CD14-positive monocyte (primary cell): ENCODE results near the gene CHD6. TPM values are rescaled to one million over a fixed set of nuclear protein-coding genes. Genes with fewer than 3 reads are reported as not detected.

Experiments used
- DNase-seq, 3 donors: peaks; one replicate each; pipeline ENCODE4 v3.0.0-alpha.2; 2011 to 2022
- H2AFZ ChIP-seq: 2 replicates; pipeline ENCODE4 v1.6.0; 2012; ENCODE audit warnings: mild to moderate bottlenecking, low read depth, low read length, inconsistent platforms; ENCODE audit not compliant: insufficient read depth, poor library complexity, severe bottlenecking
- H3K27ac ChIP-seq, 2 donors: 1 replicate in 1 of 2; 2 replicates in 1 of 2; pipeline ENCODE4 v1.5.1; 2012 to 2013; ENCODE audit warnings: low read length in 2 of 2, control low read depth in 1 of 2, inconsistent platforms in 1 of 2, low read depth in 1 of 2, mild to moderate bottlenecking in 1 of 2
- H3K27me3 ChIP-seq, 2 donors: one replicate each; pipeline versions ENCODE4 v1.6.0 to v1.6.1; 2011 to 2013; ENCODE audit warnings: low read length in 2 of 2; ENCODE audit not compliant: control insufficient read depth in 2 of 2, insufficient read depth in 2 of 2
- H3K36me3 ChIP-seq, 2 donors: replicated peaks in 1 of 2; 1 replicate in 1 of 2; 2 replicates in 1 of 2; pipeline versions ENCODE4 v1.5.1 to v1.6.1; 2012 to 2013; ENCODE audit warnings: low read length in 2 of 2, control low read depth in 1 of 2, inconsistent platforms in 1 of 2, mild to moderate bottlenecking in 1 of 2; ENCODE audit not compliant: insufficient read depth in 2 of 2, control insufficient read depth in 1 of 2
- H3K4me1 ChIP-seq, 2 donors: 1 replicate in 1 of 2; 2 replicates in 1 of 2; pipeline versions ENCODE4 v1.5.1 to v1.6.1; 2012 to 2013; ENCODE audit warnings: low read length in 2 of 2, control low read depth in 1 of 2, inconsistent platforms in 1 of 2, mild to moderate bottlenecking in 1 of 2, moderate library complexity in 1 of 2; ENCODE audit not compliant: insufficient read depth in 2 of 2, control insufficient read depth in 1 of 2
- H3K4me2 ChIP-seq: replicated peaks from 2 replicates; pipeline ENCODE3; 2012; ENCODE audit warnings: low read length, moderate library complexity, mild to moderate bottlenecking; ENCODE audit not compliant: poor library complexity, severe bottlenecking; ENCODE audit errors: extremely low read depth
- H3K4me3 ChIP-seq, 3 experiments: fragments of 200-600 bp in 1 of 3; sonication (generic) in 1 of 3; replicated peaks in 1 of 3; 1 replicate in 2 of 3; 2 replicates in 1 of 3; pipeline ENCODE4 v1.5.1; 2011 to 2013; ENCODE audit warnings: low read length in 3 of 3, mild to moderate bottlenecking in 3 of 3, control low read depth in 2 of 3, low read depth in 2 of 3, inconsistent platforms in 1 of 3, moderate library complexity in 1 of 3
- H3K79me2 ChIP-seq: 2 replicates; pipeline ENCODE4 v1.6.0; 2012; ENCODE audit warnings: mild to moderate bottlenecking, control low read depth, inconsistent platforms, low read length, moderate library complexity; ENCODE audit not compliant: insufficient read depth
- H3K9ac ChIP-seq: 2 replicates; pipeline ENCODE4 v1.6.0; 2017; ENCODE audit warnings: low read length, mild to moderate bottlenecking; ENCODE audit not compliant: insufficient read depth, poor library complexity, severe bottlenecking
- H3K9me3 ChIP-seq, 2 donors: replicated peaks in 1 of 2; 1 replicate in 1 of 2; 2 replicates in 1 of 2; pipeline versions ENCODE4 v1.5.1 to v1.6.1; 2012 to 2013; ENCODE audit warnings: low read length in 2 of 2, control low read depth in 1 of 2; ENCODE audit not compliant: control insufficient read depth in 1 of 2, insufficient read depth in 1 of 2
- H4K20me1 ChIP-seq: 2 replicates; pipeline ENCODE4 v1.6.0; 2012; ENCODE audit warnings: mild to moderate bottlenecking, low read length, control low read depth, moderate library complexity; ENCODE audit not compliant: insufficient read depth
- H3K27ac Mint-ChIP-seq, 7 donors: one replicate each; pipeline ENCODE4 v1.8.0; 2020; ENCODE audit warnings: mild to moderate bottlenecking in 7 of 7, mixed read lengths in 7 of 7, moderate library complexity in 6 of 7, inconsistent platforms in 2 of 7
- H3K27me3 Mint-ChIP-seq, 3 donors: one replicate each; pipeline ENCODE4 v1.8.0; 2021 to 2022; ENCODE audit warnings: low read depth in 3 of 3, mild to moderate bottlenecking in 3 of 3, mixed read lengths in 3 of 3, moderate library complexity in 3 of 3, inconsistent platforms in 1 of 3
- H3K36me3 Mint-ChIP-seq, 2 donors: one replicate each; pipeline ENCODE4 v1.8.0; 2020; ENCODE audit warnings: mixed read lengths in 2 of 2, inconsistent platforms in 1 of 2, mild to moderate bottlenecking in 1 of 2
- H3K4me1 Mint-ChIP-seq: one replicate; pipeline ENCODE4 v1.8.0; 2020; ENCODE audit warnings: mild to moderate bottlenecking, mixed read lengths
- H3K4me3 Mint-ChIP-seq, 2 donors: one replicate each; pipeline ENCODE4 v1.8.0; 2020; ENCODE audit warnings: mild to moderate bottlenecking in 2 of 2, mixed read lengths in 2 of 2, moderate library complexity in 1 of 2
- H3K9me3 Mint-ChIP-seq, 7 donors: one replicate each; pipeline ENCODE4 v1.8.0; 2020 to 2022; ENCODE audit warnings: mixed read lengths in 7 of 7, mild to moderate bottlenecking in 6 of 7, moderate library complexity in 6 of 7, inconsistent platforms in 2 of 7
- CTCF ChIP-seq: fragments of 200-600 bp; IDR thresholded peaks from one replicate; pipeline ENCODE4 v1.8.0; 2022; ENCODE audit warnings: antibody characterized with exemption, mild to moderate bottlenecking
- WGBS: methylation state at CpG from one replicate; pipeline ENCODE4 v1.1.5; 2013; ENCODE audit warnings: missing lambda C conversion rate; ENCODE audit not compliant: insufficient coverage; 5-methylcytosine and 5-hydroxymethylcytosine counted together
- intact Hi-C, 2 donors: fragments of 100-400 bp; cut with micrococcal nuclease; formaldehyde crosslinking; loops; one replicate each; pipeline versions ENCODE4 v1.15.0 to v1.15.1; 2023
- polyA plus RNA-seq, 3 donors: library from polyadenylated mRNA; depleted of rRNA in 1 of 3; unstranded in 2 of 3; stranded (reverse) in 1 of 3; fragments of 300-500 nt in 2 of 3; fragments of >200 nt in 1 of 3; fragmentation: Illumina TruSeq in 2 of 3; gene quantifications; 1 replicate in 2 of 3; 2 replicates in 1 of 3; pipeline ENCODE4 v1.2.3, GENCODE V29; 2012 to 2021

CHD6 gene
- polyA plus RNA-seq, 3 donors = 12.9 to 19.6 (median 13.0) TPM

GRCh38 chr20:41425180-41425884 is 192.8 kb downstream of the CHD6 start:
- no peak overlapping the region for H3K4me2 ChIP-seq
- intact Hi-C loops = no loop called here
- H3K79me2 ChIP-seq = no peaks in the 10 kb centered on the region
- peaks cover 90 to 95% of the 10 kb centered on the region in 2 donors for H3K36me3 Mint-ChIP-seq
- no peak for TF ChIP-seq CTCF
- H3K27ac Mint-ChIP-seq = peak overlapping the region in 1 of 7 donors; percentile 52
- WGBS = 100% methylated on average over 3 of the region's 10 CpGs
- no peaks in the 10 kb centered on the region for H3K9me3 Mint-ChIP-seq
- no peak overlapping the region for H3K4me3 ChIP-seq
- H3K27me3 Mint-ChIP-seq = no peaks in the 10 kb centered on the region
- no peak overlapping the region for H2AFZ ChIP-seq
- H4K20me1 ChIP-seq = no peaks in the 10 kb centered on the region
- H3K4me1 Mint-ChIP-seq = no peaks in the 10 kb centered on the region
- H3K4me1 ChIP-seq = no peaks in the 10 kb centered on the region
- no peaks in the 10 kb centered on the region for H3K9me3 ChIP-seq
- H3K9ac ChIP-seq = no peak overlapping the region
- H3K27ac ChIP-seq = no peak overlapping the region
- no peak overlapping the region for H3K4me3 Mint-ChIP-seq
- H3K36me3 ChIP-seq = peaks cover 71 to 100% of the 10 kb centered on the region in 2 donors
- DNase-seq = no peak
- H3K27me3 ChIP-seq = no peaks in the 10 kb centered on the region

- no peak overlapping the region for H3K9ac ChIP-seq
- Mint-ChIP-seq H3K4me3 (no peak overlapping the region), H3K9me3 (no peaks in the 10 kb centered on the region), H3K36me3 (peaks cover 91 to 93% of the 10 kb centered on the region in 2 donors), H3K4me1 (no peaks in the 10 kb centered on the region), H3K27ac (no peak overlapping the region), H3K27me3 (no peaks in the 10 kb centered on the region)
- no CpG with 5 or more reads among the region's 1 CpG for WGBS
- H2AFZ ChIP-seq = no peak overlapping the region
- H3K4me2 ChIP-seq = no peak overlapping the region
- no peaks in the 10 kb centered on the region for H3K9me3 ChIP-seq
- DNase-seq = no peak
- H3K27me3 ChIP-seq = no peaks in the 10 kb centered on the region
- no peaks in the 10 kb centered on the region for H3K4me1 ChIP-seq
- H4K20me1 ChIP-seq = no peaks in the 10 kb centered on the region
- intact Hi-C loops = no loop called here
- no peak overlapping the region for H3K4me3 ChIP-seq
- no peak overlapping the region for H3K27ac ChIP-seq
- no peak for TF ChIP-seq CTCF
- peaks cover 76 to 100% of the 10 kb centered on the region in 2 donors for H3K36me3 ChIP-seq
- no peaks in the 10 kb centered on the region for H3K79me2 ChIP-seq
These were observed 193.6 kb downstream of the CHD6 start for GRCh38 chr20:41424546-41424945.
